Measurements from ENCODE around the gene ATN1.
"Not testable (repeated sequence)": the region's sequence is repeated elsewhere in the genome, so short reads cannot be mapped to it uniquely, and the experiment has no call there.

The ATN1 gene

DNA sequence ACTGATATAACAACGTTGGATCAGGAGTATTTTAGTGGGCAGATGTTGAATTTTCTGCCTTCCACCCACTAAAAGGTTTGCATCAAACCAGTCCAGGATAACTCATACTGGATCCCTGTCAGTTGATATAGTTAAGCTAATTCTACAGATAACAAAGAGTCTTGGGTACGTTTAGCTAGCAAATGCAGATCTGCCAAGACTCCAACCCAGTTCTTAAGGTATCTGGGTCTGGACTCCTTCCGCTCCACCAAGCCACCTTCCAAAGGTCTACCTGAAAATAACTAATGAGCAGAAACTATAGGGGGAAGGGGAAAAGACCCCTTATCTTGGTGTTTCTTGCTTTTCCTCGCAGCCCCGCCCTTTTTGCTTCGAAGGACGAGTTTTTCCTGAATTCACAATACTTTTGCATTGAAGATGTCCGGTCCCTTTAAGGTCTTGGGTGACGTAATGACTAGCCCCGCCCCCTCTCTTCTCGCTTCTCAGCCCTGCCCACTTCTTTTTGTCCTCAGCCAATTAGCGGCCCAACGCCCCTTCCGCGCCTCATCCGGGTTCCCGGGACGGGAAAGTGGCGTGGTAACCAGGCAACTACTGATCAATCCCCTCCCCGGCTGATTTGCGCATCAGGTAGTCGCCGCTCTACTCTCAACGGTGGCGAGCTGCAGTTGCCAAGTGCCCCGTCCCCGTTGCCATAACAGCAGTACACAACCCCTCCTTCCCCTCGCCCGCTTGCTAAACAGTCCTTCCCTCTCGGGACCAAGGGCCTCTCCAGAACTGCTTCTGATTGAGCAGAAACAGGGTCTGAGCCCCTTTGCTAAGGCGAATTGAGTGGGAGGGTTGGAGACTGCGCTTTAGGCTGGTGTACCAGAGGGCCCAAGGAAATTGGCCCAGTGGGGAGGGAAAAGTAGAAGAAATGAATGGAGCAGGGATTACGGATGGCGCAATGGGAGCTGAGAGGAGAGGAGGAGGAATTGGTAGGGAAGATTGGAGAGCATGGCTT lies 23.2 kb upstream of the ATN1 start, which contains the start of gene LRRC23:
TSS of gene LRRC23 (plus strand) at position 543 of the 997 bp plus-strand sequence. CDS start 812 bp downstream, outside the sequence.
- DNase-seq = peak; percentile 95 to 97

DNA sequence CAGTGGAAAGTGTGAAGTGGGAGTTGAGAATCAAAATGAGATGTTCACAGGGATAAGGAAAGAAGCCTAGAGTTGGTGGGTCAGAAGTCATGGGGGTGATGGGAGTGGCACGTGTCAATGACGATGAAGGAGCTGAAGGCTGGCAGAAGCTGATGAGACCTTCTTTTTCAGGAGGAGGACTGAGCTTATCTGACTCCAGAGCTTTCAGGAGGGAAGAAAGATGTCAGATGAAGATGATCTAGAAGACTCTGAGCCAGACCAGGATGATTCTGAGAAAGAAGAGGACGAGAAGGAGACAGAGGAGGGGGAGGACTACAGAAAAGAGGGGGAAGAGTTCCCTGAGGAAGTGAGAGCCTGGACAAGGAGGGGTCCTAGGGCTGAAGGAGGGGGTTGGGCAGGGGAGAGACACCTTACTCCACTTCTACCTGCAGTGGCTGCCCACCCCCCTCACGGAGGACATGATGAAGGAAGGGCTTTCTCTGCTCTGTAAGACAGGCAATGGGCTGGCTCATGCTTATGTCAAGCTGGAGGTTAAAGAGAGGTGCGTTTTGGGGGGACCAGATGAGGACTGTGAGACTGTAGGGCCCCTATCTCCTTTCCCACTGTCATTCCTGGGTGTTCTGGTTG lies 22.2 kb upstream of the ATN1 start:
- DNase-seq = no peak

DNA sequence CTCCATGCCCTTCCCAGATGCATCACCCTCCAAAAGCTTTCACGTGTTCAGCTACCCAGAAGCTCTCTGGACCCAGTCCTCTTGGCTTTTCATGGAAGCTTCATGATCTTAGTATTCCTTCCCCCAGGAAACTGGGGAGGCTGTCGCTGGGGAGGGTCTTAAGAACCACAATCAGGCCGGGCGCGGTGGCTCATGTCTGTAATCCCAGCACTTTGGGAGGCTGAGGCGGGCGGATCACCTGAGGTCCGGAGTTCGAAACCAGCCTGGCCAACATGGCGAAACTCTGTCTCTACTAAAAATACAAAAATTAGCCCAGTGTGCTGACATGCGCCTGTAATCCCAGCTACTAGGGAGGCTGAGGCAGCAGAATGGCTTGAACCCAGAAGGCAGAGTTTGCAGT lies 19.6 kb upstream of the ATN1 start:
- DNase-seq = not testable (repeated sequence)

DNA sequence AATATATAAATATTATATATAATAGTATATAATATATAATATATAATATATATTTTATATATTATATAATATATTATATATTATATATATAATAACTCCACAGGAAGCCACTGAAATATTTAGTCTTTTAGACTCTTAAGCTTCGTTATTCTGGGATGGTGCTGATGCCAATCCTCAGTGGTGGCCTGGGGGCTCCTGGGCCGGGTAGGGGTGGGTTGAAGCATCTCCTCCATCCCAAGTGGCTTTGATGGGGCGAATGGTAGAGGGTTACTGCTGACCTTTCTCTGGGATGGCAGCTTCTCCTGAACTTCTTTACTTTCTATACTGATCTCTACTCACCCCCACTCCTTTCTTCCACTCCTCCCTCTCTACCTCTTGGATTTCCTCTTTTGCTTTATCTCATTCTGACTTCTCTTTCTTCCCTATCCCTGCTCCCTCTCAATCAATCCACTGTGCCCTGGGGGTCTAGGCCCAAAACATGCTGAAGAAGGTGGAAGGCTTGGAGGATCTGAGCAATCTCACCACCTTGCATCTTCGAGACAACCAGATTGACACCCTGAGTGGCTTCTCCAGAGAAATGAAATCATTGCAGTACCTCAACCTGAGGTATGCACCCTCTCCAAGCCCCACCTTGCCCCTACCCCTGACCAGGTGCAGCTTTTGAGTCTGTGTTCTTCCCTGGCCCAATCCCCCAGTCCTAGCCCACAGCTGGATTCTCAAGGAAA lies 18.2 kb upstream of the ATN1 start:
- DNase-seq = no peak

DNA sequence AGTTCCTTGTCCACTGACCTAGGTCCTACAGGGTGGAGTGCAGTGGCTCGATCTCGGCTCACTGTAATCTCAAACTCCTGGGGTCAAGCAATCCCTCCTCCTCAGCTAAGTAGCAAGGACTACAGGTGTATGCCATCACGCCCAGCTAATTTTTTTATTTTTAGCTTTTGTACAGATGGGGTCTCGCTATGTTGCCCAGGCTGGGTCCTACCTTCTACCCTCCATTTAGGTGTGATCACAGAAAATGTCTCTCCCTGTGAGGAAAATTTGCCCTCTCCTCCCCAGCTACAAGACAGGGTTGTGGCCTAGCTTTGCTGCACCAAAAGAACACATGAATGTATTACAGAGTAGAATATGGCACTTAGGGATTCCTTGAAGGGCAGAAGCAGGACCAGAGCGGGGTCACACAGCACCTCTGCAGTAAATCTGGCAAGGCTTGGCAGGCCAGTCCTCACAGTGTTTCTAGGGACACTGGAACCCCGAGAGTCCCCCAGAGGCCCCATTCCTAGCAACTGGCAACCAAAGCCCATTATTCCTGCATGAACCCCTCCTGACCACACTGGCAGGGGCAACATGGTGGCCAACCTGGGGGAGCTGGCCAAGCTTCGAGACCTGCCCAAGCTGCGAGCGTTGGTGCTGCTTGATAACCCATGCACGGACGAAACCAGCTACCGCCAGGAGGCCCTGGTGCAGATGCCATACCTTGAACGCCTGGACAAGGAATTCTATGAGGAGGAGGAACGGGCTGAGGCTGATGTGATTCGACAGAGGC lies 15.4 kb upstream of the ATN1 start:
- DNase-seq = no peak

DNA sequence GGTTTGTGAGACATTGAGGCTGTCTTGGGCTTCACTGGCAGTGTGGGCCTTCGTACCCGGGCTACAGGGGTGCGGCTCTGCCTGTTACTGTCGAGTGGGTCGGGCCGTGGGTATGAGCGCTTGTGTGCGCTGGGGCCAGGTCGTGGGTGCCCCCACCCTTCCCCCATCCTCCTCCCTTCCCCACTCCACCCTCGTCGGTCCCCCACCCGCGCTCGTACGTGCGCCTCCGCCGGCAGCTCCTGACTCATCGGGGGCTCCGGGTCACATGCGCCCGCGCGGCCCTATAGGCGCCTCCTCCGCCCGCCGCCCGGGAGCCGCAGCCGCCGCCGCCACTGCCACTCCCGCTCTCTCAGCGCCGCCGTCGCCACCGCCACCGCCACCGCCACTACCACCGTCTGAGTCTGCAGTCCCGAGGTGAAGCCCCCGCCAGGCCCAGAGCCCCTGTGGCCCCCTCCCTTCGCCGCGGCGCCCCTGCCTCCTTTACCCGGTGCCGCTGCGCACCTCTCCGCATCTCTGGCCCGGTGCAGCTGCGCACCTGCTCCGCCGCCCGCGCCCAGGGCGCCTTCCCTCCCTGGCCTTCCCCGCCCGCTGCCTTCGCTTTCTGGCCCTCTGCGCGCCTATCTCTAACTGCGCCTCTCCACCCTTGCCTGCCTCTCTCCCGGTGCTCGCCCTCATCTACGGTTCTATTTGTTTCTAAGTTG lies 13.4 kb upstream of the ATN1 start, which contains the start of gene ENO2:
TSS of gene ENO2 (plus strand) at position 335 of the 701 bp plus-strand sequence. CDS start 1,253 bp downstream, outside the sequence.
- DNase-seq = peak; percentile 86 to 88

DNA sequence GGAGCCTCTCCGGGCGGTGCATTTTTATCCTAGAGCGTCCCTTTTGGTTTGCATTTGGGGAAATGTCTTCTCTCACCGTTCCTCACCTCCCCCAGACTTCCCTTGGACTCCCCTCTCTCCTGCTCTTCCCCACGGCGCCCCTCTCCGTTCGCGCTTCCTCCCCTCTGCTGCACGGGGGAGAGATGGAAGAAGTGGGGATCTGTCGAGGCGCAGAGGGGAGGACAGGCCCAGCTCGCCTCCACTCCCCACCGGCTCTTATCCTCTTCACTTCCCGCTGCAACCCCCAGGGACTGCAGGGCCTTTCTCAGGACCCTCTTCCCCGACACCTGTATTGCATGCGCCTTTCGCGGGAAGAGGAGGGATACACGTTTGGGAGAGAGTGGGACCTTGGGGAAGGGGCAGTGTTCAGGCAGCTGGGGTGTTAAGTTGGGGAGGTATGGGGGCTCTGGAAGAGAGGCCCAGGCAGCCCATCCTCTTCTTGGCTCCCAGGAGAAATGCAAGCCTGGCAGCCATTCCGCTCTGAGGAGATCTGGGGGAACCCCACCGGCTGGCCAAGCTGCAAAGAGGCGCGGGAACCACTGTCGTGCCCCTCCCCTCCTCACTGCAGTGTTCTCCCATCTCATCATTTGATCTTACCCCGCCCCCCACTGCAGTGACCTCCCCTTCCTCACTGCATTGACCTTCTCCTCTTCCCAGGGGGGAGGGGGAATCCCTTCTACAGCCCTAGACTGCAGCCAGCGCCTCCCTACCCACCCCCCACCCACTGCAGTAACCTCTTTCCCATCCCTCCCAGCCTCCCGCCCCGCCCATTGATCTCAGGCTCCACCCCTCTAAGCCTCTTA lies 12.6 kb upstream of the ATN1 start:
- no peak for DNase-seq

DNA sequence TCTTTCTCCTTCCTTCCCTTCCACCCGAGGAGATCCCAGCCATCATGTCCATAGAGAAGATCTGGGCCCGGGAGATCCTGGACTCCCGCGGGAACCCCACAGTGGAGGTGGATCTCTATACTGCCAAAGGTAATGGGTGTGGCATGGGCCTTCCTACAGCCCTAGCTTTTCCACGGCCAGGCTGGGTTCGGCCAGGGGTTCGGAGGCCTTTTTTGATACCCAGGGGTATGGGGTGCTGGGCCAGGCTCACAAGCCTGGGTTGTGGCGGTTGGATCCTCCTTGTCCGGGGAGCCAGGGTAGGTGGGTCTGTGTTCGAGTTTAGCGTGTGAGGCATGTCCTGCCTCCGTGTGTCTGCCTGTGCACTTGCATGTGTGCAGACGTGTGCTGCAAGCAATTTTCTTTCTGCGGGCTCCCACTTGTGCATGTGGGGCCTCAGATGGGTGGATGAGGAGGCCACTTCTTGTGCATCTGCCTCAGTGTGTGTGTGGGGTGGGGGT lies 11.9 kb upstream of the ATN1 start:
- no peak for DNase-seq

DNA sequence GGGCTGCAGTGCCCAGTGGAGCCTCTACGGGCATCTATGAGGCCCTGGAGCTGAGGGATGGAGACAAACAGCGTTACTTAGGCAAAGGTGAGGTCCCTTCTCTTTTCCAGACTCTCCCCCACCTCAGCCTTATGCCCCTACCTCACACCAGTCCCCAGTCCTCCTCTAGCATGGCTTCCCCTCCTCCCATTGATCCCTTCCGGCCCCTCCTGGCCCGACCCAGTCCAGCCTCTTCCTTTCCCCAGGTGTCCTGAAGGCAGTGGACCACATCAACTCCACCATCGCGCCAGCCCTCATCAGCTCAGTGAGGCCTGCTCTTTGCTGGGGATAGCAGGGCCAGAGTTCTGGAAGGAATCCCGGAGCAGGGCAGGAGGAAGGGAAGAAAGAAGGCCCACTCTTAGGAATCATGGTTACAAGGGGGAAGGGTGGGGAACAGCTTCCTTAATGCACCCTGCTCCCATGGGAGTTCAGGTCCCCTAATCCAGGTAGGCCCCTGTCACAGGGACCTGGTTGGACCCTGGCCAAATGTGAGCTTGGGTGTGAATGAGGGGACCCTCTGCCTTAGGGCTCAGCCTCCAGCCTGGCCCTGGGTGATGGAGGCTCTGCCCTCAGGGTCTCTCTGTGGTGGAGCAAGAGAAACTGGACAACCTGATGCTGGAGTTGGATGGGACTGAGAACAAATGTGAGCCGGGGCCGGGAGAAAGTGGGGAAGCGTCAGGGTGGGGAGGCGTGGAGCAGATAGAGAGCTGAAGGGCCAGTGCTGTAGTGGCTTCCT lies 11.1 kb upstream of the ATN1 start:
- no peak for DNase-seq

DNA sequence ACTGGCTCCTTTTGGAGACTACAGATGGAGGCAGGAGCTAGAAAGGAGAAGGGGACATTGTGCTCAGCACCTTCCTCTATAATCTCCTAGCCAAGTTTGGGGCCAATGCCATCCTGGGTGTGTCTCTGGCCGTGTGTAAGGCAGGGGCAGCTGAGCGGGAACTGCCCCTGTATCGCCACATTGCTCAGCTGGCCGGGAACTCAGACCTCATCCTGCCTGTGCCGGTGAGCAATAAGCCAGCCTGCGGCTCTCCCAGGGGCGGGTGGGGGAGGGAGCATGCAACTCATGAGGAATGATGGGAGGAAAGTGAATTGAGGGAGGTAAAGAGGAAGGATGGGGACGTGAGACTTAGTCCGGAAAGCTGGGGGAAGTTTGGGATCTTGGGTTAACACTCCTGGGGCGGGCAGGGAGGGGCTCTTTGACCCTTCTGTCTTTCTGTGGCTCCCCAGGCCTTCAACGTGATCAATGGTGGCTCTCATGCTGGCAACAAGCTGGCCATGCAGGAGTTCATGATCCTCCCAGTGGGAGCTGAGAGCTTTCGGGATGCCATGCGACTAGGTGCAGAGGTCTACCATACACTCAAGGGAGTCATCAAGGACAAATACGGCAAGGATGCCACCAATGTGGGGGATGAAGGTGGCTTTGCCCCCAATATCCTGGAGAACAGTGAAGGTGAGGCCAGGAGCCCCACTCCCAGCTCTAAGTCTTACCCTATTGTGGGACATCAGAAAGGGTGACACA lies 10.1 kb upstream of the ATN1 start:
- DNase-seq = no peak

DNA sequence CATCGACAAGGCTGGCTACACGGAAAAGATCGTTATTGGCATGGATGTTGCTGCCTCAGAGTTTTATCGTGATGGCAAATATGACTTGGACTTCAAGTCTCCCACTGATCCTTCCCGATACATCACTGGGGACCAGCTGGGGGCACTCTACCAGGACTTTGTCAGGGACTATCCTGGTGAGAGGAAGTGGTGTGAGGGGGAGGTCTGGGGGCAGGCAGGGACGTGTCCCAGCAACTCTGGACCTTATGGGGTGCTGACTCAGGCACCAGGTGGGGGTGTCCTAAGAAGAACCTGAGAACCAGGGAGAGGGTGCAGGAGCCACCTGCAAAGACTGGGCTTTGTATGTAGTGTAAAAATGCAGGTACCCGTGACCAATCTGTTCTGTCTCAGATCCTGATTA lies 8.2 kb upstream of the ATN1 start:
- no peak for DNase-seq

DNA sequence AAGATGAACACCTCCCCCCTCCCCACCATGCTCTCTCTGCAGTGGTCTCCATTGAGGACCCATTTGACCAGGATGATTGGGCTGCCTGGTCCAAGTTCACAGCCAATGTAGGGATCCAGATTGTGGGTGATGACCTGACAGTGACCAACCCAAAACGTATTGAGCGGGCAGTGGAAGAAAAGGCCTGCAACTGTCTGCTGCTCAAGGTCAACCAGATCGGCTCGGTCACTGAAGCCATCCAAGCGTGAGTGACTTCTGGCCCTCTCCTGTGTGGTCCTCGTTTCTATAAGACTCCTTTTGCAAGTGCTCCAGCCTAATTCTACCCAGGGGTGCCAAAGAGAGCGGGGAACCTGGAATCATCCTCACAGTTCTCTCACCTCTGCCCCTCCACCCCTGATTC lies 6.2 kb upstream of the ATN1 start:
- DNase-seq = no peak

DNA sequence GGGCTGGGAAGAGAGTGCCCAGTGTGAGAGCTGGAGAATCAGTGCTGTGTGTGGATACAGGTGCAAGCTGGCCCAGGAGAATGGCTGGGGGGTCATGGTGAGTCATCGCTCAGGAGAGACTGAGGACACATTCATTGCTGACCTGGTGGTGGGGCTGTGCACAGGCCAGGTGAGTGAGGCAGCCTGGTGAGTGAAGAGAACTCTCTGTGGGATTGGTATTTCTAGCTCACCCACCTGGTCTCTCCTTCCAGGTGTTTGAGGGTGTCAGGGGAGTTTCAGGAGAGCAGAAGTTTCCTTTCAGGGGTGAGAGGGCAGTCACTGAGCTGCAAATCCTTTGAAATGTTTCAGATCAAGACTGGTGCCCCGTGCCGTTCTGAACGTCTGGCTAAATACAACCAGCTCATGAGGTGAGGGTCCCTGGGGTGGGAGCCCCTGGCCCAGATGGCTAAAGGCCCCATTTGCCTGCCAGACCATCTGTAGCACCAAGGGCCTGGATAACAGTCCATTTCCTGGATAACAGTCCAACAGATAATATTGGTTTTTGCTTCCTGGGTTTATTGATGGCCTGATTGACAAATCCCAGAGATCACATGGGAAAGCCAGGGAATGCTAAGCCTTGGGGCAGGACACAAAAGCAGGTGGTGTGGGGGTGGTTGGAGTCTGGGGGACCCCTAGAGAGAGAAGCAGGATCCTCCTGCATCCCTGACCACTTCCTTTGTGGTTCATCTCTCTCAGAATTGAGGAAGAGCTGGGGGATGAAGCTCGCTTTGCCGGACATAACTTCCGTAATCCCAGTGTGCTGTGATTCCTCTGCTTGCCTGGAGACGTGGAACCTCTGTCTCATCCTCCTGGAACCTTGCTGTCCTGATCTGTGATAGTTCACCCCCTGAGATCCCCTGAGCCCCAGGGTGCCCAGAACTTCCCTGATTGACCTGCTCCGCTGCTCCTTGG lies 5.5 kb upstream of the ATN1 start:
- DNase-seq = no peak

DNA sequence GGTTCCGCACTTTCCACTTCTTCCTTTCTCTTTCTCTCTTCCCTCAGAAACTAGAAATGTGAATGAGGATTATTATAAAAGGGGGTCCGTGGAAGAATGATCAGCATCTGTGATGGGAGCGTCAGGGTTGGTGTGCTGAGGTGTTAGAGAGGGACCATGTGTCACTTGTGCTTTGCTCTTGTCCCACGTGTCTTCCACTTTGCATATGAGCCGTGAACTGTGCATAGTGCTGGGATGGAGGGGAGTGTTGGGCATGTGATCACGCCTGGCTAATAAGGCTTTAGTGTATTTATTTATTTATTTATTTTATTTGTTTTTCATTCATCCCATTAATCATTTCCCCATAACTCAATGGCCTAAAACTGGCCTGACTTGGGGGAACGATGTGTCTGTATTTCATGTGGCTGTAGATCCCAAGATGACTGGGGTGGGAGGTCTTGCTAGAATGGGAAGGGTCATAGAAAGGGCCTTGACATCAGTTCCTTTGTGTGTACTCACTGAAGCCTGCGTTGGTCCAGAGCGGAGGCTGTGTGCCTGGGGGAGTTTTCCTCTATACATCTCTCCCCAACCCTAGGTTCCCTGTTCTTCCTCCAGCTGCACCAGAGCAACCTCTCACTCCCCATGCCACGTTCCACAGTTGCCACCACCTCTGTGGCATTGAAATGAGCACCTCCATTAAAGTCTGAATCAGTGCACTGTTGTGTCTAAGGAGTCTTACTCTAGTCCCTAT lies 4.6 kb upstream of the ATN1 start:
- DNase-seq = no peak

DNA sequence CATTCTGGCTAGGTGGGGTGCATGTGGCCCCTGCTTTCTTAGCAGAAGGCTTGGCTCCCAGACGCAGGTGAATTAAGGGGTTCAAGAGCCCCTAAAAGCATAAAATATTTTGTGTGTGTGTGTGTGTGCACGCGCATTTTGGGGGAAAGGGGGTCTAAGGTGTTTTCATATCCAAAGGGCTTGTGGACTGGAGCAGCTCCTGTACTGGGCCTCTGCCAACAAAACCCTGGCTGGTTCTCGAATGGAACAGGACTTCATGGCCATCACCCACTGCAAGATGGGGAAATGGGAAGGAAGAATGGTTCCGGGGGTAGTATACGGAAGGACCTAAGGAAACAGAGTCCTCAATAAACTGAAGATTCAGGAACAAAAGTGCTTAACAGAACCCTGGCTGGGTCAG lies 3.9 kb upstream of the ATN1 start:
- no peak for DNase-seq

DNA sequence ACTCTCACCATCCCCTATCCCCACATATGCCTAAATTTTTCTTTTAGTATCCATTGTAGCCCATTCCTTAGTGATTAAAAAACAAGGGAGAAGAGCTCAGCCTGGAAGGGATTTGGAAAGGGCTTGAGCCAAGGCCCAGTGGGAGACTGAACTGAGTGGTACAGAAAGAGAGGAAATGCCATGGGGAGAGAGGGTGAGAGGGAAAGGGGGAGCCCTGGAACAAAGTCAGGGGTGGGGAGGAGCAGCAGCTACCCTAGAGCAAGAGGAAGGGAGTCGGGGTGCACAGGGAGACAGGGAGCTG lies 2.6 kb upstream of the ATN1 start:
- no peak for DNase-seq

DNA sequence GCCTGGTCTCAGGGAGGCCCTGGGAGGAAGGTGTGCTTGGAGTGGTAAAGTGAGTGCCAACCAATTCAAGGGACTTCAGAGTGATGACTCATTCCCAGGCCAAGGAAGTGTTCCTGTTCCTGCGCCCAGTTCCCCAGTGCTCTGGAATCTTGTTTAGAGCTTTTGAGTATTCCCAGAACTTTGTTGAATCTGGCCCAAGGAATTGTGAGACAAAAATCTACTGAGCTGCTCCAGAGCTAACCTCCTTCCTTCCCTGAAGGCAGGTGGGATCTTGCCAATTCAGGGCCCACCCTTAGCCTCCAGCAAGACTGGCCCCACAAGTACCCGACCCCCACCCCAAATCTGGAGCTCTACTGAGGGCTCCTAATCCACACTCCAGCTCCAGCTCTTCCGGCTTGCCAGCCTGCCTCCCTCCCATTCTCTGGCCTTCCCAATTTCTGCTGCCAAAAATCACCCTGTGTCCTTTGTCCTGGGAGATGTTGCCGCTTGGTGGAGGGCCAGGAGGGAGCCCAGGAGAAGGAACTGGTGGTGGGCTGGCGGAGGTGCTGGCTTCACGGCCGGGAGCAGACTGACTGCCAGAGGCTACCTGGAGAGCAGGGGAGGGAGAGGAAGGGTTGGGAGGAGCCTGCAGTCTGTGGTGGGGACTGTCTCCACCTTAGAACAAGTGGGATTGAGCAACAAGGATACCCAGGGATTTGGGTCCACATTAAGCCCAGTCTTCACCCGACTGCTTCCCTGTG lies 2.0 kb upstream of the ATN1 start:
- no peak for DNase-seq
